ENCODE data around the gene MRGPRD. TPM values are rescaled to one million over a fixed set of nuclear protein-coding genes. Genes with fewer than 3 reads are reported as not detected.

The MRGPRD gene
- total RNA-seq, 1 donor from 2014 or later, result not detected

GRCh38 chr11:68997995-68998348, 17.2 kb upstream of the MRGPRD start:
- TF ChIP-seq, protein P1, sequence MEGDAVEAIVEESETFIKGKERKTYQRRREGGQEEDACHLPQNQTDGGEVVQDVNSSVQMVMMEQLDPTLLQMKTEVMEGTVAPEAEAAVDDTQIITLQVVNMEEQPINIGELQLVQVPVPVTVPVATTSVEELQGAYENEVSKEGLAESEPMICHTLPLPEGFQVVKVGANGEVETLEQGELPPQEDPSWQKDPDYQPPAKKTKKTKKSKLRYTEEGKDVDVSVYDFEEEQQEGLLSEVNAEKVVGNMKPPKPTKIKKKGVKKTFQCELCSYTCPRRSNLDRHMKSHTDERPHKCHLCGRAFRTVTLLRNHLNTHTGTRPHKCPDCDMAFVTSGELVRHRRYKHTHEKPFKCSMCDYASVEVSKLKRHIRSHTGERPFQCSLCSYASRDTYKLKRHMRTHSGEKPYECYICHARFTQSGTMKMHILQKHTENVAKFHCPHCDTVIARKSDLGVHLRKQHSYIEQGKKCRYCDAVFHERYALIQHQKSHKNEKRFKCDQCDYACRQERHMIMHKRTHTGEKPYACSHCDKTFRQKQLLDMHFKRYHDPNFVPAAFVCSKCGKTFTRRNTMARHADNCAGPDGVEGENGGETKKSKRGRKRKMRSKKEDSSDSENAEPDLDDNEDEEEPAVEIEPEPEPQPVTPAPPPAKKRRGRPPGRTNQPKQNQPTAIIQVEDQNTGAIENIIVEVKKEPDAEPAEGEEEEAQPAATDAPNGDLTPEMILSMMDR (IDR thresholded peaks at IDR 0.05; ENCODE audit: unreplicated experiment), result no peak
- Mint-ChIP-seq H3K36me3 (ENCODE audit: low read depth, unreplicated experiment) (no peaks in the 10 kb centered on the region), H3K27me3 (ENCODE audit: unreplicated experiment) (peaks cover 13% of the 10 kb centered on the region), H3K4me1 (ENCODE audit: unreplicated experiment) (peaks cover 2% of the 10 kb centered on the region), H3K9me3 (ENCODE audit: unreplicated experiment) (no peaks in the 10 kb centered on the region), H3K4me3 (ENCODE audit: unreplicated experiment) (no peak overlapping the region), H3K27ac (ENCODE audit: unreplicated experiment) (no peak overlapping the region)
- no peak for DNase-seq (ENCODE audit: low spot score)

GRCh38 chr11:68997124-68997994, 16.6 kb upstream of the MRGPRD start:
- Mint-ChIP-seq H3K4me1 (ENCODE audit: unreplicated experiment) (peaks cover 4% of the 10 kb centered on the region), H3K4me3 (ENCODE audit: unreplicated experiment) (no peak overlapping the region), H3K27ac (ENCODE audit: unreplicated experiment) (no peak overlapping the region), H3K36me3 (ENCODE audit: low read depth, unreplicated experiment) (no peaks in the 10 kb centered on the region), H3K27me3 (ENCODE audit: unreplicated experiment) (peaks cover 13% of the 10 kb centered on the region), H3K9me3 (ENCODE audit: unreplicated experiment) (no peaks in the 10 kb centered on the region)
- TF ChIP-seq, protein P1 (IDR thresholded peaks at IDR 0.05; ENCODE audit: unreplicated experiment), result no peak
- DNase-seq (ENCODE audit: low spot score), result no peak

GRCh38 chr11:68996376-68997123, 15.8 kb upstream of the MRGPRD start:
- TF ChIP-seq, protein P1 (IDR thresholded peaks at IDR 0.05; ENCODE audit: unreplicated experiment), result no peak
- DNase-seq (ENCODE audit: low spot score), result no peak
- Mint-ChIP-seq H3K27ac (ENCODE audit: unreplicated experiment) (no peak overlapping the region), H3K4me3 (ENCODE audit: unreplicated experiment) (no peak overlapping the region), H3K4me1 (ENCODE audit: unreplicated experiment) (peaks cover 4% of the 10 kb centered on the region), H3K36me3 (ENCODE audit: low read depth, unreplicated experiment) (no peaks in the 10 kb centered on the region), H3K9me3 (ENCODE audit: unreplicated experiment) (no peaks in the 10 kb centered on the region), H3K27me3 (ENCODE audit: unreplicated experiment) (peaks cover 13% of the 10 kb centered on the region)

DNA sequence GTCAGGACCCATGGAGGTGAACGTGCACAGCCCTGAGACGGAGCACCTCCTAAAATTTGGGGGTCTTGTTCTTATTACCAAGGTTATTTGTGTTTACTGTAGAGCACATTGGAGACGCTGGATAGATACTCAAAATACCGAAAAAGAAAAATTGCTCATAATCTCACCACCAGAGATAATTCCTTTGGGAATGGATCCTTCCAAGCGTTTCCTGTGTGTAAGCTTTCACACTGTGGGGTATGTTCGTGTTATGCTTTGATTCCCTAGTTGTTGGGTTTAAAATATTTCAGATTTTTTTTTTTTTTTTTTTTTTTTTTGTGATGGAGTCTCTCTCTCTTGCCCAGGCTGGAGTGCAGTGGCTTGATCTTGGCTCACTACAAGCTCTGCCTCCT, 14.1 kb upstream of the MRGPRD start:
- Mint-ChIP-seq H3K27ac (ENCODE audit: unreplicated experiment) (no peak overlapping the region), H3K4me3 (ENCODE audit: unreplicated experiment) (no peak overlapping the region), H3K36me3 (ENCODE audit: low read depth, unreplicated experiment) (no peaks in the 10 kb centered on the region), H3K4me1 (ENCODE audit: unreplicated experiment) (peaks cover 4% of the 10 kb centered on the region), H3K9me3 (ENCODE audit: unreplicated experiment) (no peaks in the 10 kb centered on the region), H3K27me3 (ENCODE audit: unreplicated experiment) (peaks cover 8% of the 10 kb centered on the region)
- TF ChIP-seq, protein P1 (IDR thresholded peaks at IDR 0.05; ENCODE audit: unreplicated experiment), result no peak
- no peak for DNase-seq (ENCODE audit: low spot score)
